CD4-positive, alpha-beta memory T cell (primary cell): Measurements from ENCODE around the gene CRISPLD2. TPM values are rescaled to one million over a fixed set of nuclear protein-coding genes. Genes with fewer than 3 reads are reported as not detected.

Source experiments
- CTCF ChIA-PET: fragments of 350-600 bp; sonication (Branson Sonifier 250); formaldehyde crosslinking; loops from one replicate; lab custom pipeline; 2021; ENCODE audit warnings: inconsistent platforms; ENCODE audit not compliant: partially characterized antibody; lab: Charles Lee
- POLR2A ChIA-PET: fragments of 350-600 bp; sonication (Branson Sonifier 250); formaldehyde crosslinking; loops from one replicate; lab custom pipeline; 2021; ENCODE audit not compliant: partially characterized antibody; lab: Charles Lee
- DNase-seq, 5 donors: peaks; one replicate each; pipeline versions ENCODE4 v3.0.0 to v3.0.0-alpha.2; 2020 to 2022; ENCODE audit warnings: mixed read lengths in 1 of 5
- H3K27ac ChIP-seq: one replicate; pipeline ENCODE4 v1.7.0; 2013; ENCODE audit warnings: low read depth, low read length
- H3K27me3 ChIP-seq: 2 replicates; pipeline ENCODE4 v1.7.0; 2013; ENCODE audit warnings: mild to moderate bottlenecking, low read length, moderate library complexity; ENCODE audit not compliant: insufficient read depth
- H3K36me3 ChIP-seq: 2 replicates; pipeline ENCODE4 v1.7.0; 2013; ENCODE audit warnings: mild to moderate bottlenecking, low read length, moderate library complexity; ENCODE audit not compliant: insufficient read depth
- H3K4me1 ChIP-seq: 2 replicates; pipeline ENCODE4 v1.7.0; 2013; ENCODE audit warnings: mild to moderate bottlenecking, low read length, moderate library complexity; ENCODE audit not compliant: insufficient read depth
- H3K4me3 ChIP-seq, 2 donors: one replicate each; pipeline ENCODE4 v1.7.0; 2013; ENCODE audit warnings: low read length in 2 of 2, mild to moderate bottlenecking in 1 of 2
- H3K9me3 ChIP-seq, 2 donors: one replicate each; pipeline ENCODE4 v1.7.0; 2013; ENCODE audit warnings: low read length in 2 of 2, control low read depth in 1 of 2; ENCODE audit not compliant: control insufficient read depth in 1 of 2
- H3K27ac Mint-ChIP-seq, 7 donors: one replicate each; pipeline ENCODE4 v1.8.0; 2020 to 2021; ENCODE audit warnings: mixed read lengths in 7 of 7, mild to moderate bottlenecking in 6 of 7, inconsistent platforms in 3 of 7, moderate library complexity in 3 of 7
- H3K27me3 Mint-ChIP-seq, 2 donors: one replicate each; pipeline ENCODE4 v1.8.0; 2020 to 2021; ENCODE audit warnings: mixed read lengths in 2 of 2
- H3K36me3 Mint-ChIP-seq, 2 donors: one replicate each; pipeline ENCODE4 v1.8.0; 2020 to 2021; ENCODE audit warnings: mixed read lengths in 2 of 2, inconsistent platforms in 1 of 2, mild to moderate bottlenecking in 1 of 2
- H3K4me1 Mint-ChIP-seq, 4 donors: one replicate each; pipeline ENCODE4 v1.8.0; 2020 to 2021; ENCODE audit warnings: mixed read lengths in 4 of 4, mild to moderate bottlenecking in 1 of 4
- H3K4me3 Mint-ChIP-seq, 8 donors: one replicate each; pipeline ENCODE4 v1.8.0; 2020 to 2021; ENCODE audit warnings: mixed read lengths in 8 of 8, mild to moderate bottlenecking in 7 of 8, moderate library complexity in 6 of 8, inconsistent platforms in 3 of 8
- H3K9me3 Mint-ChIP-seq, 8 donors: one replicate each; pipeline ENCODE4 v1.8.0; 2020 to 2021; ENCODE audit warnings: mixed read lengths in 8 of 8, mild to moderate bottlenecking in 5 of 8, inconsistent platforms in 3 of 8, moderate library complexity in 1 of 8
- intact Hi-C: fragments of 100-400 bp; cut with micrococcal nuclease; formaldehyde crosslinking; loops from one replicate; pipeline ENCODE4 v1.15.1; 2023
- polyA plus RNA-seq, 2 donors: library from polyadenylated mRNA; unstranded; fragments of 300-500 nt; fragmentation: Illumina TruSeq; gene quantifications; one replicate each; pipeline ENCODE4 v1.2.3, GENCODE V29; 2021
- total RNA-seq, 2 experiments: library from RNA; stranded (reverse); gene quantifications; one replicate each; pipeline ENCODE4 v1.2.3, GENCODE V29; 2021

Gene CRISPLD2
- total and polyA plus RNA-seq, 4 experiments from 2014 or later: 0.32 to 2.5 (median 0.95) TPM

GRCh38 chr16:84795329-84796053 is 24.3 kb upstream of the CRISPLD2 start:
- Mint-ChIP-seq H3K9me3 (peaks cover 0 to 5% (median 0%) of the 10 kb centered on the region in 8 donors), H3K27me3 (no peaks in the 10 kb centered on the region), H3K36me3 (peaks cover 0 to 6% of the 10 kb centered on the region in 2 donors), H3K27ac (no peak overlapping the region), H3K4me1 (no peaks in the 10 kb centered on the region), H3K4me3 (no peak overlapping the region)
- Histone ChIP-seq H3K9me3 (no peaks in the 10 kb centered on the region), H3K4me3 (no peak overlapping the region), H3K27ac (no peak overlapping the region), H3K27me3 (no peaks in the 10 kb centered on the region), H3K36me3 (no peaks in the 10 kb centered on the region), H3K4me1 (no peaks in the 10 kb centered on the region)
- POLR2A ChIA-PET: no interaction called here
- no peak for DNase-seq
- intact Hi-C loops: no loop called here
- CTCF ChIA-PET: interaction anchor here (0.8 kb wide), 1 partner anchor 41 kb away, joined by 3 read pairs; no protein-coding TSS in a partner anchor

DNA sequence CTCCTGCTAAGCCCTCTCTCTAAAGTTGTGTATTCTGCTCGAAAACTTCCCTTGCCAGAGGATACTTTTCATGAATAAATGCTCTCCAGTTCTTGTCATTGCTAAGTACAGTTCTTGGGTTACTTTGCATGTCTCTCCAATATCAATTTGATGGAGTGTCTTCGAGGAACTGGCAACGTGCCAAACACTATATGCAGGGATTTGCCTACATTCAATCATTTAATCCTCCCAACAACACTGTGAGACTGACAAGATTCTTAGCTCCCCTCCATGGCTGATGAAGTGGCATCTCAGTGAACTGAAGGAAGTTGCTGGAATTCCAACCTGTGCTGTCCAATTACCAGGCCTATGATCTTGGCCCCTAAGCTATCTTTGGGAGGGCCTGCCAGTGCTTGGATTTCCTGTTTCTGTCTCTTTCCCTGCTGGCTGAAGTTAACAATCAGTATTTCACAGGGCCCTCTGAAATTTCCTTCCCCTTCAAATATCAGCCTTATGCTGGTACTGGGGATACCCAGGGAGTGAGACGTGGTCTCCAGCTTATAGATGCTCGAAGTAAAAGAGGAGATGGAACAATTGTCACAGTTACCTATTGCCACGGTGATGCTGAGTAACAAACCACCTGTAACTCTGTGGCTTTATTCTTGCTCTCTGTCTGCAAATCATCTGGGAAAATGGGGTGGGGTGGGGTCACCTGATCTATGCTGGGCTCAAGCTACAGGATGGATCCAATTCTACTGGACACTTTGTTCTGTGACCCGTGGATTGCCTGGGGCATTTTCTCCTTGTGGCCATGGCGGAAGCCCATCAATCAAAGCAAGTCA is 19.4 kb upstream of the CRISPLD2 start:
- no peaks in the 10 kb centered on the region for H3K4me1 Mint-ChIP-seq
- H3K27ac ChIP-seq: no peak overlapping the region
- ChIA-PET CTCF (no interaction called here), POLR2A (no interaction called here)
- H3K36me3 ChIP-seq: no peaks in the 10 kb centered on the region
- peaks cover 0 to 5% (median 0%) of the 10 kb centered on the region in 8 donors for H3K9me3 Mint-ChIP-seq
- no peak overlapping the region for H3K4me3 Mint-ChIP-seq
- intact Hi-C loops: no loop called here
- H3K4me1 ChIP-seq: no peaks in the 10 kb centered on the region
- H3K36me3 Mint-ChIP-seq: no peaks in the 10 kb centered on the region
- no peak for DNase-seq
- H3K9me3 ChIP-seq: no peaks in the 10 kb centered on the region
- H3K27me3 ChIP-seq: no peaks in the 10 kb centered on the region
- H3K4me3 ChIP-seq: no peak overlapping the region
- peaks cover 3 to 4% of the 10 kb centered on the region in 2 donors for H3K27me3 Mint-ChIP-seq
- no peak overlapping the region for H3K27ac Mint-ChIP-seq

- Mint-ChIP-seq H3K4me1 (peaks cover 0 to 1% (median 0%) of the 10 kb centered on the region in 4 donors), H3K4me3 (no peak overlapping the region), H3K27me3 (peaks cover 3 to 10% of the 10 kb centered on the region in 2 donors), H3K27ac (no peak overlapping the region), H3K9me3 (peaks cover 0 to 5% (median 0%) of the 10 kb centered on the region in 8 donors), H3K36me3 (no peaks in the 10 kb centered on the region)
- Histone ChIP-seq H3K36me3 (no peaks in the 10 kb centered on the region), H3K27me3 (no peaks in the 10 kb centered on the region), H3K27ac (no peak overlapping the region), H3K4me1 (no peaks in the 10 kb centered on the region), H3K9me3 (no peaks in the 10 kb centered on the region), H3K4me3 (no peak overlapping the region)
- POLR2A ChIA-PET: no interaction called here
- CTCF ChIA-PET: no interaction called here
- DNase-seq: no peak
- intact Hi-C loops: no loop called here
Observed at GRCh38 chr16:84803146-84803545, 16.6 kb upstream of the CRISPLD2 start.

DNA sequence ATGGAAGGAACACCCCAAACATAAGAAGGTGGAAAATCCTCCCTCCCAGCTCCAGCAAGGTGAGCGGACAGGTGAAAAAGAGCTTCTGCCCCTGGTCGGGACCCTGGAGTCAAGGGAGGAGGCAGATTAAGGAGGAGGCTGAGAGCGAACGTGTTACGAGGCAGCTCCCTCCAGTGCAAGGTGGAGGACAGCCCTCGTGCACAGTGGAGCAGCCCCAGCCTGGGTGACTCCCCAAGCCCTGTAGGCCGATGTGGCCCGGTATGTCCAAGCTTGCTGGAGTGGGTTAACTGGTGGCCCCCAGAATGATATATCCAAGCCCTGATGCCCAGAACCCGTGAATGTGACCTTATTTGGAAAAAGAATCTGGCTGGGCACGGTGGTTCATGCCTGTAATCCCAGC is 15.5 kb upstream of the CRISPLD2 start:
- CTCF ChIA-PET: no interaction called here
- DNase-seq: no peak
- Histone ChIP-seq H3K27ac (no peak overlapping the region), H3K4me1 (no peaks in the 10 kb centered on the region), H3K9me3 (no peaks in the 10 kb centered on the region), H3K27me3 (no peaks in the 10 kb centered on the region), H3K36me3 (no peaks in the 10 kb centered on the region), H3K4me3 (no peak overlapping the region)
- H3K9me3 Mint-ChIP-seq: peaks cover 0 to 3% (median 0%) of the 10 kb centered on the region in 8 donors
- POLR2A ChIA-PET: no interaction called here
- no peak overlapping the region for H3K27ac Mint-ChIP-seq
- no peak overlapping the region for H3K4me3 Mint-ChIP-seq
- peaks cover 0 to 1% (median 0%) of the 10 kb centered on the region in 4 donors for H3K4me1 Mint-ChIP-seq
- peaks cover 3 to 10% of the 10 kb centered on the region in 2 donors for H3K27me3 Mint-ChIP-seq
- no peaks in the 10 kb centered on the region for H3K36me3 Mint-ChIP-seq
- intact Hi-C loops: no loop called here

DNA sequence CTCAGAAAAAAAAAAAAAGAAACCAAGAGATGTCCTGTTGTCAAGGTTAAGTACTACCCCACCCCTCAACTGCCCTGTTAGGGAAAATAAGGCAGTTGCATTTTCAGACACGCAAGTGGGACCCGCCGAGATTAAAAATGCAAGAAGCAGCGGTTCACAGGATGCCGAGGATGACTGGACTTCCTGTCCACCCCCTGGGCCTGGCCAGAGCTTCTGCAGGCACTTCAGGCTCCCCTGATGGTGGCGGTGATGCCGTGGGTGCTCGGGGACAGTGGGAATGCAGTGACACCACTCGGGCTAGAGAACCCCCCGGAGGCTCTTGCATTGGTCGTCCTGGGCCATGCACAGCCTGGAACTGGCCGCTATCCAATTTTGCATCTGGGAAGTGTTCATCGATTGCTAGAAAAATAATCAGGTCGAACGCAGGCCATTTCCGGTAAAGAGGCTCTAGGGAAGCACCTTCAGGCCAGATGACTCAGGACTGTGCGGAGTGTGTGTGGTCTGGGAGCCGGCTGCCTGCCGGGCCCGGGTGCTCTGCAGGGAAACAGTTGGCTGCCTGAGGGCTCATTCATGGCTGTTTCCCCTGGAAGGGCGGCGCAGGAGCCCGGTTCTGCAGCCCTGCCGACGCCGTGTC is 13.4 kb upstream of the CRISPLD2 start:
- no peak overlapping the region for H3K27ac ChIP-seq
- H3K4me3 ChIP-seq: no peak overlapping the region
- Mint-ChIP-seq H3K9me3 (no peaks in the 10 kb centered on the region), H3K27me3 (peaks cover 3 to 10% of the 10 kb centered on the region in 2 donors), H3K36me3 (no peaks in the 10 kb centered on the region), H3K4me1 (peaks cover 4 to 9% (median 8%) of the 10 kb centered on the region in 4 donors), H3K4me3 (peak overlapping the region in 3 of 8 donors; percentile 2 to 64 (median 13)), H3K27ac (no peak overlapping the region)
- ChIA-PET POLR2A (no interaction called here), CTCF (interaction anchor here (1.0 kb wide), 1 partner anchor 145 kb away, joined by 3 read pairs; no protein-coding TSS in a partner anchor)
- intact Hi-C loops: no loop called here
- no peak for DNase-seq
- H3K36me3 ChIP-seq: no peaks in the 10 kb centered on the region
- H3K9me3 ChIP-seq: no peaks in the 10 kb centered on the region
- H3K4me1 ChIP-seq: peaks cover 8% of the 10 kb centered on the region
- H3K27me3 ChIP-seq: no peaks in the 10 kb centered on the region

DNA sequence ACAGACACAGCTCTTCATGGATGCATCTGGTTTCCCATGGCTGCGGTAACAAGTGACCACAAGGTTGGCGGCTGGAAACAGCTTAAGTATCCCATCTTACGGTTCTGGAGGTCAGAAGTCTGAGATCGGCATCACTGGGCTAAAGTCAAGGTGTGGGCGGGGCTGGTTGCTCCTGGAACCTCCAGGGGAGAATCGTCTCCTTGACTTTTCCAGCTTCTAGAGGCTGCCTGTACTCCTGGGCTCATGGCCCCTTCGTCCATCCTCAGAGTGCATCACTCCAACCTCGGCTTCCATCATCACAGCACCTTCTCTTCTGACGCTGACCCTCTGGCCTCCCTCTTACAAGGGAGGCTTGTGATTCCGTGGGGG is 12.9 kb upstream of the CRISPLD2 start:
- intact Hi-C loops: no loop called here
- CTCF ChIA-PET: interaction anchor here (1.0 kb wide), 1 partner anchor 145 kb away, joined by 3 read pairs; no protein-coding TSS in a partner anchor
- peaks cover 3 to 10% of the 10 kb centered on the region in 2 donors for H3K27me3 Mint-ChIP-seq

GRCh38 chr16:84807776-84808175 is 12.0 kb upstream of the CRISPLD2 start:
- Histone ChIP-seq H3K27ac (no peak overlapping the region), H3K36me3 (no peaks in the 10 kb centered on the region), H3K9me3 (no peaks in the 10 kb centered on the region), H3K4me3 (no peak overlapping the region), H3K27me3 (no peaks in the 10 kb centered on the region), H3K4me1 (peaks cover 9% of the 10 kb centered on the region)
- Mint-ChIP-seq H3K9me3 (peaks cover 0 to 2% (median 0%) of the 10 kb centered on the region in 8 donors), H3K4me3 (no peak overlapping the region), H3K4me1 (peaks cover 4 to 18% (median 9%) of the 10 kb centered on the region in 4 donors), H3K36me3 (no peaks in the 10 kb centered on the region), H3K27me3 (peaks cover 0 to 10% of the 10 kb centered on the region in 2 donors), H3K27ac (no peak overlapping the region)
- CTCF ChIA-PET: interaction anchor here (0.9 to 1.0 kb wide), 2 partner anchors 12 to 144 kb away, joined by 3 read pairs; partner anchors contain the start of gene CRISPLD2
- intact Hi-C loops: no loop called here
- POLR2A ChIA-PET: no interaction called here
- no peak for DNase-seq

More for the DNA sequence above, 12.9 kb upstream of the CRISPLD2 start:
- peaks cover 9% of the 10 kb centered on the region for H3K4me1 ChIP-seq
- no peaks in the 10 kb centered on the region for H3K27me3 ChIP-seq
- H3K4me3 ChIP-seq: no peak overlapping the region
- no peak overlapping the region for H3K27ac ChIP-seq
- H3K36me3 Mint-ChIP-seq: no peaks in the 10 kb centered on the region
- no peaks in the 10 kb centered on the region for H3K9me3 ChIP-seq
- H3K27ac Mint-ChIP-seq: peak overlapping the region in 1 of 7 donors; percentile 31
- no peaks in the 10 kb centered on the region for H3K9me3 Mint-ChIP-seq
- no peak overlapping the region for H3K4me3 Mint-ChIP-seq
- peaks cover 4 to 13% (median 8%) of the 10 kb centered on the region in 4 donors for H3K4me1 Mint-ChIP-seq
- POLR2A ChIA-PET: no interaction called here
- no peak for DNase-seq
- no peaks in the 10 kb centered on the region for H3K36me3 ChIP-seq
